Head of caudate nucleus (tissue), 42 donors: Measurements from ENCODE around the gene MRPL40.
A peak's percentile ranks its signal among the peaks of the same experiment; 100 is the strongest.
"Not testable (repeated sequence)": the region's sequence is repeated elsewhere in the genome, so short reads cannot be mapped to it uniquely, and the experiment has no call there.

ENCODE experiments used
- DNase-seq, 42 donors: peaks; one replicate each; pipeline versions ENCODE4 v3.0.0 to v3.0.0-alpha.2; 2020 to 2021; ENCODE audit warnings: mixed read lengths in 7 of 42
- intact Hi-C: fragments of 100-400 bp; cut with DNase I; formaldehyde crosslinking; loops from one replicate; pipeline ENCODE4 v1.15.0; 2022

Gene MRPL40

DNA sequence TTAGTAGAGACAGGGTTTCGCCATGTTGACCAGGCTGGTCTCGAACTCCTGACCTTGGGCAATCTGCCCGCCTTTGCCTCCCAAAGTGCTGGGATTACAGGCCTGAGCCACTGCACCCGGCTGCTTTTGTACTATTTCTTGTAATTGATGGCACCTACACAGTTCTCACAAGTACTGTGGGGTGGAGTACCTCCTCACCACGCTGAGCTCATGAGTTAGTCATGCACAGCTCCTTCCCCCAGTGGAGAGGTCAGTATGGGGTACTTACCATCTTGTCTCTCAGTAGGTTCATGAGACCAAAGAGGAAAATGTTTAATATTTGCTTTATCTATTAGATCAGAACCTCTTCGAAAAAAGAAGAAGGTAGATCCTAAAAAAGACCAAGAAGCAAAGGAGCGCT is 2.1 kb downstream of the MRPL40 start:
- intact Hi-C loops = loop anchor here (5.0 kb wide), 2 partner anchors 43 to 257 kb away; partner anchors contain the start of genes CDC45, SLC25A1 and UFD1
- peak in 1 of 42 donors; percentile 15 for DNase-seq

DNA sequence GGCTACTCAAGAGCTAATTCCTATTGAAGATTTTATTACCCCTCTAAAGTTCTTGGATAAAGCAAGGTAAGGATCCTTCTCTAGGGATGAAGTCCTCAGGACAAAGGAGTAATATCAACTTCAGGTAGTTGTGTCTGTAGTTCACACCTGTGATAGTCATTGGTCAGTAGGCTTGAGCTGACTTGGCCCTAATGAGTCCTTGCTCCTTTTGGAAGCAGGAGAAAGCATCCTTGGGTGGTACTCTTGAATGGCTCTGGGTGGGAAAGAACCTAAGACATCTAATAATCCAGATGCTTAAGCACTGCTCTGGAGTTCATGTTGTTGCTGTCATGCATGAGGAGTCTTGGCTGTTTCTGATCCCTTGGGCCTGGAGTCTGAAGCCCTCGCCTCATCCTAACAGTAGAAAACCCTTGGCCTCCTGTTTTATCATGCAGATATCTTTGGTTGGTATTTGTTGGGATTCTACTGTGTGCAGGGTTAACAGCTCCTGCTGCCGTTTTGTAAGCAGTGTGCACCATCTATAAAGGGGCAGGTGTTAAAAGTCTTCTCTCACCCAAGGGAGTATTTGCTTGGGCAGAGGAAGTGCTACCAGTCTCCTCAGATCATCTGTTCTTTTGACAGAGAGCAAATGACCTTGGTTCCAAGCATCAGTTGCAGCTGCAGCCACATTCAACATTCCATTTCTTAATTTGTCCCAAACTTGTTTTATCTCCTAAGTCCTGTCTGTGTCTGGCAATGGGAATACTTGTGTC is 2.7 kb downstream of the MRPL40 start:
- intact Hi-C loops = loop anchor here (5.0 kb wide), 2 partner anchors 42 to 258 kb away; partner anchors contain the start of genes CDC45, SLC25A1 and UFD1
- DNase-seq = no peak

DNA sequence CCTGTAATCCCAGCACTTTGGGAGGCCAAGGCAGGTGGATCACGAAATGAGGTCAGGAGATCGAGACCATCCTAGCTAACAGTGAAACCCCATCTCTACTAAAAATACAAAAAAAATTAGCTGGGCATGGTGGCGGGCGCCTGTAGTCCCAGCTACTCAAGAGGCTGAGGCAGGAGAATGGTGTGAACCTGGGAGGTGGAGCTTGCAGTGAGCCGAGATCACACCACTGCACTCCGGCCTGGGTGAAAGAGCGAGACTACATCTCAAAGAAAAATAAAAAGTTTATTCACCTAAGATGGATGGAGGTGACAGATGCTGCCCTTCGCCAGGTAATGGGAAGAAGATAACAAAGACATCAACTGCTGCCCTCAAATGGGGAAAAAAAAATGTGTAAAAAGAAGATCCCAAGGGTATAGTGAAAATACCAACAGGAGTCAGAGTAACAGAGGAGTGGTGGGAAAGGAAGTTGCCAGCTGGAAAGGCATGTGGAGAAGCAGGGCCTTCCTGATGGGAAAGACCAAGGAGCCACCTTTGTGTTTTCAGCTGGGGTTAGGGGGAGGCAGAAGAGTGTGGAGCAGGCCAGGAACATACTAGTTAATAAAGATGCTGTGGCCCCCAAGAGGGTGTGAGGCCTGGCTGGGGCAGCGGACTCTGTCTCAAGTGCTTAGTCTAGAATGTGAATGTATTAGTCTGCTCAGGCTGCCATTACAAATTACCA is 4.3 kb downstream of the MRPL40 start:
- intact Hi-C loops = not testable (repeated sequence)
- DNase-seq = peak in 1 of 42 donors; percentile 18

DNA sequence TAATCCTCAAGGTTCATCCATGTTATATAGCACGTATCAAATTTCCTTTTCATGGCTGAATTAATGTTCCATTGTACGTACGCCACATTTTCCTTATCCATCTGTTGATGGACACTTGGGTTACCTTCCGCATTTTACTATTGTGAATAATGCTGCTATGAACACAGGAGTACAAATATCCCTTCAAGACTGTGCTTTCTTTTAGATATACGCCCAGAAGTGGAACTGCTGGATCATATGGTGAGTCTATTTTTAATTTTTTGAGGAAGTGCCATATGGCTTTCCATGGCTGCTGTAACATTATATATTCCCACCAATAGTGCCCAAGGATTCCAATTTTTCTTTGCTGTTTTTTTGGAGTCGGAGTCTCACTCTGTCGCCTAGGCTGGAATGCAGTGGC is 6.0 kb downstream of the MRPL40 start:
- no peak for DNase-seq
- intact Hi-C loops = no loop called here

DNA sequence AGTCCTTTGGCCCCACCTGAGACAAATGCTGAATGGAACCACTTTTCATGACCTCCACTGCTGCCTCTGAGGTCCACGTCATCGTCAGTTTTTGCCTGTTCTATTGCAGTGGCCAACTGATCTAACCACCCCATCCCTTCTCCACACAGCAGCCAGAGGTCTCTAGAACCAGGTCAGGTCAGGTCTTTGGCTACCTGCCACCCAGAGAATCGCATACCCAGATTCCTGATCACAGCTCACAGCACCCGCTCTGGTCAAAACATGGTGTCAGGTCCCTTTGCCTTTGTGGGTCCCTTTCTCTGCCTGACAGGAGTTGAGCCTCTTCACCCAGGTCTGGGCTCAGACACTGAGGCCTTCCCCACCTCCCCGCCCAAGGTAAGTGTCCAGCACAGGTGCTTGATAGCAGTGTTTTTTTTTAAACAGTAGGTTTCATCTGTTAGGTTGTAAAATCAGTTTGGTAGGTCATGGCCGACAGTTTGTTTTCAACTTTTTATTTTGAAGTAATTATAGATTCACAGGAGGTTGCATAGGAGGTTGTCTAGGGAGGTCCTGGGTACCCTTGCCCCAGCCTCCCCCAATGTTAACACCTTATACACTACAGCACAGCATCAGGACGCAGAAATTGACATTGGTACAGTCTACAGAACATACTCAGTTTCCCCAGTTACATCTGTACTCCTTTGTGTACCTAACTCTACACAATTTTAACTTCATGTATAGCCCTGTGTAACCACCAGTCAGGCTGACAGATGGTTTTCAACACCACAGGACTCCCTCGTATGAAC is 8.3 kb downstream of the MRPL40 start:
- intact Hi-C loops = loop anchor here (10.0 kb wide), 1 partner anchor 296 kb away; the partner anchor contains the start of gene ESS2
- peak in 1 of 42 donors; percentile 18 for DNase-seq

DNA sequence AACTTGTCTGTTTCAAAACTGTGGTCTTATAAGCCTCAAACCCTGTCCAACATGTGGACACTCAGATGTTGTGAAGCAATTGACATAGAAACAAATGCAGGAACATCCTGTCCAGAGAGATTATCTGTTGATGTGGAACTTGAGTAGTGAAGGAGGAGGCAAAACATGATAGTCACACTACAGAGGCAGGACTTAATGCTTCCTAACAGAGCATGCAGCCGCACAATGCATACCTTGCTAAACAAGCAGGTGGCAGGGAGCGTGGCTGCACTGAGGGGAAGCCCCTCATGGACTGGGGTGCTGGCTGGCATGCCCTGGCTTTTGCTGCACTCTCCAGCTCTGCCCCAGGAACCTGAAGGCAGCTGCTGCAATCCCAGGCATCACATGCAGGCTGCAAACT is 9.8 kb downstream of the MRPL40 start:
- intact Hi-C loops = loop anchor here (10.0 kb wide), 1 partner anchor 297 kb away; the partner anchor contains the start of gene ESS2
- peak in 1 of 42 donors; percentile 8 for DNase-seq

DNA sequence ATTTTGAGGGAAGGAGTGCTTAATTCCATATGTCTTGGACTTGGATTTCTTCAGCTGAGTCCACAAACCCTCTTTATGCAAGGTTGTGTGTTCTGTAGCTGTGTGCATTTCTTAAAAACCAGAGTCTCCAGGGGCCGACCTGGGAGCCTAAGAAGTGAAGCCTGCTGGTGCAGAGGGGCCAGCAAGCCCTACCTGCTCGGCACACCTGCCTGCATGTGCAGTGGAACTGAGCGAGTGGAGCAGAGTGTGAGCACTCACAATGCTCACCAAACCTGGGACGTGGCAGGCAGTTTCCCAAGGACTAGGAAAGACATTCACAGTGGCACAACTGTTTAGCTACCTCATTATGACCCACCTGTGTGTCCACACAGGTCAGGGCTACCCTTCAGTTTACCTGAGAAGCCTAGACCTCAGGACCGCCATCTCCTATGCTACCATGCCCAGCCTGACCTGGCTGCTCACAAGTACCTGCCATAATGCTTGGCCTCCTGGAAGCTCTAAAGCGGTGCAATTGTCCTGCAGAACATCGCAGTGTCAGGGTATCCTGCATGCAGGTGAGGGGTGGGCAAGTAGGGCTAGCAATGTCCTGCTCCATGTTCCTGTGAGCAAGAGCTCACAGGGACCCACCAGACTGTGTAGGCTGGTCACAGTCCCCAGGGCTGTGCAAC is 11.3 kb downstream of the MRPL40 start:
- peak in 1 of 42 donors; percentile 9 for DNase-seq
- intact Hi-C loops = loop anchor here (10.0 kb wide), 1 partner anchor 299 kb away; the partner anchor contains the start of gene ESS2

DNA sequence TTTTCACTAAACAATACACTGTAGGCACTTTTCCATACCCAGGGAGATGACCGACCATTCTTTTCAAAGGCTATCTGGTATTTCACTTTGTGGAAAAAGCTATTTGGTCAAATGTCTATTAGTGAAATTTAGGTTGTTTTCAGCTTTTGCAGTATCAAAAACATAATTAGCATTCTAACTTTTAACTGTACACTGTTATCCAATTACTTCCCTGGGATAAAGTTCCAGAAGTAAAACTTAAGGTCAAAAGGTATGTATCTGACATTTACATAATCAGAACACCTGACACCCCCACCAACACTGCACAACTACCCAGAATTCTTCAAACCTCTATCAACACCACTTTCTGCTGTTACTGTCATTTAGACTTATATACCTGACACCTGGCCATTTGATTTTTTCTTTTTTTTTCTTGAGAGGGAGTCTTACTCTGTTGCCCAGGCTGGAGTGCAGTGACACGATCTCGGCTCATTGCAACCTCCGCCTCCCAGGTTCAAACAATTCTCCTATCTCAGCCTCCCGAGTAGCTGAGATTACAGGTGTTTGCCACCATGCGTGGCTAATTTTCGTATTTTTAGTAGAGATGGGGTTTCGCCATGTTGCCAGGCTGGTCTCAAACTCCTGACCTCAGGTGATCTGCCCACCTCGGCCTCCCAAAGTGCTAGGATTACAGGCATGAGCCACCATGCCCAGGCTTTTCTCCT is 13.1 kb downstream of the MRPL40 start:
- DNase-seq = peak in 1 of 42 donors; percentile 7
- intact Hi-C loops = loop anchor here (10.0 kb wide), 1 partner anchor 301 kb away; the partner anchor contains the start of gene ESS2

DNA sequence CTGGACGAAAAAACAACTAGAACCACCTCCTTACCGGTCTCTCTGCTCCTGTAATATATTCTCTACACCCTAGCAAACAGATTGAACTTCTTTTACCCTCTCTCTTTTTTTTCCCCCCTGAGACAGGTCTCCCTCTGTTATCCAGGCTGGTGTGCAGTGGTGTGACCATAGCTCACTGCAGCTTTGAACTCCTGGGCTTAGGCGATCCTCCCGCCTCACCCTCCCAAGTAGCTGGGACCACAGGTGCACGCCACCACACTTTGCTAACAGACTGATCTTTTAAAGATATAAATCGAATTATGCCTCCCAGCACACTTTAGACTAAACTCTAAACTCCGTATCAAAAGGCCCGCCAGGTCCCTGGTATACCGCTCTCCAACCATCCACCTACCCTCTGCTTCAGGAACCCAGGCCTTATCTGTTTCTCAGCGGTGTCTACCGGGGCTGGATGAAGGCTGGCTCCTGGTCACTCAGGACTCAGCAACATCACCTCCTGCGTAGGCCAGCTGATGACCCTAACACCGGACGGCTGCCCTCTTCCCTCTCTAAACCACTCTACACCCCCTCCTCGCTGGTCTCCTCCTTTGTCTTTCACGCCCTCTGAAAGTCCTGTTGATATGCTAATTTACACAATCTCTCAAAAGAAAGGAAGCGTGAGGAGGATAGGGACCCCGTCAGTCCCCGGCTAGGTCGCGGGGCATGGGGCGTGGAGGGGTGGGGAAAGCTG is 14.4 kb downstream of the MRPL40 start:
- intact Hi-C loops = loop anchor here (2.0 to 10.0 kb wide), 2 partner anchors 14 to 302 kb away; partner anchors contain the start of genes ESS2 and MRPL40
- DNase-seq = peak in 1 of 42 donors; percentile 36

DNA sequence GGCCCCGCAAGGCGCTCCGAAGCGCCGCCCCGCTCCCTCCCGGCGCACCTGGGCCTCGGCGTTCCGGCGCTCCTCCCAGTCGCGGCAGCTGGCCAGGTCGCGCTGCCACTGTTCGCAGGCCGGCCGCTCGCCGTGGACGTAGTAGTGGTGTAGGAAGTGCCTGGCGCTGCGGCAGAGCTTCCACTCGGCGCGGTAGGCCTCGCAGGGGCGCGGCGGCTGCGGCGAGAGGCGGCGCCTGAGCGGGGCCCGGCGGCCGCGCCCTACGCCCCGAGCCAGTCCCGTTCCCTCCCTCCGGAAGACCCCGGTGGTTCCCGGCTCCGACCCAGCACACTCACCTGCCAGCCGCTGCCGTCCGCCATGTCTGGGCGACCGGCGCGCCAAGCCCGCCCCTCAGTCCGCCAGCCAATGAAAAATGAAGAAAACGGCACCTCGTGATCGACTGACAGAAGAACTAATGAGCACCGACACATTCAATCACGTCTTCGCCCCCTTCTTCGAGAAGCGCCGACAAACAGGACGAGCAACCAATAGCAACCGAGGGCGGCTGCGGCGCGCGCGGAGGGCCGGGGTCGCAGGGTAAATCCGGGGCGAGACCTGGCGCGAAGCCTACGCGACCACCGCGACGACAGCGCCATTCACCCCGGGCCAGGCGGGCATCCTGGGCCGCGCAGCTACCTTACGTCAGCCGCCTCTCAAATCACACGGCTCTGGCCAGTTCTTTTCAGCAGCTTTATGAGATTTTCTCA is 15.2 kb downstream of the MRPL40 start, which contains the start of gene C22orf39:
TSS of gene C22orf39 (minus strand) at position 382 of the 746 bp plus-strand sequence. CDS start at position 359, 23 bp downstream.
- DNase-seq = peak; percentile 90 to 98 (median 96)
- intact Hi-C loops = loop anchor here (2.0 to 10.0 kb wide), 2 partner anchors 15 to 303 kb away; partner anchors contain the start of genes ESS2 and MRPL40

DNA sequence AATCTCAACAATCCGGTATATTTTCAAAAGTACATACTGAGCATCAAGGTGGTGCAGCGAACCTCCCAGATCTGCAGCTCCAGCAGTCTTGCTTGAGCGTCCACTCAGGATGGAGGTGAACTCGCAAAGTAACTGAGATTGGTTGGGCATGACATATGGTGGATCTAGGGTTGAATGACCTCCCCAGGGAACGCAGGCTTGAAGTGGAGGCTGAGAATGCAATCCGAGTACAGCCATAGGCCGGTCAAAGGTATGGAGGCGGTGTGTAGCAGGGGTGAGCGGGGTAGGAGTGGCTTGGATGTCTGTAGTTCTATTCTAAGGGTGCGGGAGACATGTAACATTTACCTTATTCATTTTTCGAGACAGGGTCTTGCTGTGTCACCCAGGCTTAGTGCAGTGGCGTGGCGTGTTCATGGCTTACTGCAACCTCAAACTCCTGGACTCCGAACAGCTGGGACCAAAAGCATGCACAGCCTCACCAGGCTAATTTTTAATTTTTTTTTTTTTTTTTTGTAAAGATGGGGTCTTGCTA is 15.8 kb downstream of the MRPL40 start:
- intact Hi-C loops = loop anchor here (10.0 kb wide), 1 partner anchor 303 kb away; the partner anchor contains the start of gene ESS2
- DNase-seq = peak in 20 of 42 donors; percentile 6 to 59 (median 27)

DNA sequence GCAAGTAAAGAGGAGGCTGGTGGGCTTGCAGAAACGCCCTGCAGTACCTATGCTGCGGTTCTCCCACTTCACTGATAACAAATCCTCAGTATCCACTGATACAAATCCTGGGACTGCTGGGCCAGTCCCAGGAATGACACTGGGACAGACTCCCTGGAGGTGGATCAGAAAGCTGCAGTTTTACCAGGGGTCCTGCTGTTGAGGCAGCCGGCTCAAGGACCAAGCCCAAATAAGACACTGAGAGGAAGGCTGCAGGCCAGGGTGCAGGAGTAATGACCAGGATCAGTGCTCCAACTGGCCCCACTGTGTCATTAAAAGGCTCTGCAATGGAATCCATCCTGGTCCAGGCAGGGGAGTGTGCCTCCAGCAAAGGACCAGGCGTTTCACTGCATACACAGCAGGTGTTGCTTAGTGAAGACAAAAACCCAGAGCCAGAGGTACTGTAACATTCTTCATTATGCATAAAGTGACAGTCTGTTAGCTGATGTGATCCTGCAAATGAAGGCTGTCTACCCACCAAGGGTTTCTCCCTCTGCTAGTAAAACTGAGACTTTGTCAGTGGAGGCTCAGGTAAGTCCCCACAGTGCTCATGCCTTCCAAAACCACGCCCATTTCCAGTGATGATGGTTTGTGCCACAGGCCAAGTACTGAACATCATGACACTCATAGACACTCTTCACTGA is 16.5 kb downstream of the MRPL40 start:
- DNase-seq = peak in 1 of 42 donors; percentile 26
- intact Hi-C loops = loop anchor here (10.0 kb wide), 1 partner anchor 304 kb away; the partner anchor contains the start of gene ESS2

DNA sequence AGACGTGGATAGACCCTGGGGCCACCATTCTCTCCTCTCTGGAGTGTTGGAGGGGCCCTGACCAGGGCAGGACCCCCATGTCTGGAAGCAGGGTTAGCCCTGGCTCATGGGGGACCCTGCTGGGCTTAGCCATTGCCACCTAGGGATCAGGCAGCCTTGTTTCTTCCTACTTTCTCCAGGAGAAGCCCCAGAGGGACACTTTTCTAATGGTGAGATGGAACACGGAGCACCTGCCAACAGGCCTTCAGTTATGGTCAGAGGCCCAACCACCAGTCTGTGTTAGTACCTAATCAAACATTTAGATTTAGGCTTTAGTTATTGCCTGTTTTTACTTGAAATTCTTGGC is 17.1 kb downstream of the MRPL40 start:
- intact Hi-C loops = loop anchor here (10.0 kb wide), 1 partner anchor 305 kb away; the partner anchor contains the start of gene ESS2
- peak in 1 of 42 donors; percentile 34 for DNase-seq

DNA sequence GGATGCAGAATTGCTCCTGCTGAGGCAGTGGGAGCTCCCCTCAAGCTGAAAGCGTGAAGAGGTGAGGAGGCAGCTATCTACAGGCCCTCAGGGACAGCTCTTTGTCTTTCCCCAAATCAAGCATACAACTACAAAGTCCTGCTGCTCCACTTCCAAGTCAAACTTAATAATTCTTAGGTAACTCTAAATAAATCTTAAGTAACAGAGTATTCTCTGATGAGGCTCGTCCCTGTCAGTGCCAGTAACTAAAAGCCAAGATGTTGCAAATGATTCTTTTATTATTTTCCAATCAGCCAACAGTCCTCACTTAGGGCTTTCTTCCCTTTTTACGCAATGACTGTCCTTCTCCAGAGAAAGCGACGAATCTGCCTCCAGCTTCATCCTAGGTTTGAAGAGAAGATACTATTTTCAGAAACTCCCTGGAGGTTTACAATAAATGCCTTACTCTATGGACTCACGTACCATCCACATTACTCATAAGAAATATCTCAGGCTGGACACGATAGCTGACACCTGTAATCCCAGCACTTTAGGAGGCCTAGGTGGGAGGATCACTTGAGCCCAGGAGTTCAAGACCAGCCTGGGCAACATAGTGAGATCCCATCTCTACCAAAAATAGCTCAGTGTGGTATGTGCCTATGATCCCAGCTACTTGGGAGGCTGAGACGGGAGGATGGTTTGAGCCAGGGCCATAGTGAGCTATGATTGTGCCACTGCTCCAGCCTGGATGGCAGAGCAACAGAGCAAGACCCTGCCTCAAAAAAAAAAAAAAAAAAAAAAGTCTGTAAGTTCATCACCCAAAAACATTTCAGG is 18.2 kb downstream of the MRPL40 start:
- intact Hi-C loops = no loop called here
- DNase-seq = peak in 1 of 42 donors; percentile 9
